Measurements from ENCODE around the gene TLE5. TPM values are rescaled to one million over a fixed set of nuclear protein-coding genes. Genes with fewer than 3 reads are reported as not detected.

The TLE5 gene
- total RNA-seq, 1 donor from 2014 or later, result 258 TPM

DNA sequence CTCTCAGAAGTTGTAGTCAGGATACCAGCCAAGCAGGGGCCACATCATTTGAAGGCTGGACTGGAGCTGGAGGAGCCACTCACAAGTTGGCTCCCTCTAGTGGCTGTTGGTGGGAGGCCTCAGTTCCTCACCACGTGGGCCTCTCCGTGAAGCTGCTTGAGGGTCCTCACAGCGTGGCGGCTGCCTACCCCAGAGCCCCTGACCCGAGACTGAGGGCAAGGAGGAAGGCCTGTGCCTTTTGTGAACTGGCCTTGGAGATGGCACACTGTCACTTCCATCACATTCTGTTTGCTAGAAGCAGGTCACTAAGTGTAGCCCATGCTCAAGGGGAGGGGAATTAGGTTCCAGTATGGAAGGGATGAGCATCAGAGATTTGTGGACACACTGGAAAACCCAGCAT lies 46.5 kb upstream of the TLE5 start:
- Mint-ChIP-seq H3K4me1 (ENCODE audit: low read depth, unreplicated experiment) (peaks cover 4% of the 10 kb centered on the region), H3K36me3 (ENCODE audit: unreplicated experiment) (no peaks in the 10 kb centered on the region), H3K27ac (ENCODE audit: unreplicated experiment) (no peak overlapping the region), H3K27me3 (ENCODE audit: unreplicated experiment) (peaks cover 4% of the 10 kb centered on the region), H3K9me3 (ENCODE audit: unreplicated experiment) (peaks cover 5% of the 10 kb centered on the region), H3K4me3 (ENCODE audit: unreplicated experiment) (no peak overlapping the region)
- DNase-seq, result peak; percentile 78
- TF ChIP-seq, protein P1, sequence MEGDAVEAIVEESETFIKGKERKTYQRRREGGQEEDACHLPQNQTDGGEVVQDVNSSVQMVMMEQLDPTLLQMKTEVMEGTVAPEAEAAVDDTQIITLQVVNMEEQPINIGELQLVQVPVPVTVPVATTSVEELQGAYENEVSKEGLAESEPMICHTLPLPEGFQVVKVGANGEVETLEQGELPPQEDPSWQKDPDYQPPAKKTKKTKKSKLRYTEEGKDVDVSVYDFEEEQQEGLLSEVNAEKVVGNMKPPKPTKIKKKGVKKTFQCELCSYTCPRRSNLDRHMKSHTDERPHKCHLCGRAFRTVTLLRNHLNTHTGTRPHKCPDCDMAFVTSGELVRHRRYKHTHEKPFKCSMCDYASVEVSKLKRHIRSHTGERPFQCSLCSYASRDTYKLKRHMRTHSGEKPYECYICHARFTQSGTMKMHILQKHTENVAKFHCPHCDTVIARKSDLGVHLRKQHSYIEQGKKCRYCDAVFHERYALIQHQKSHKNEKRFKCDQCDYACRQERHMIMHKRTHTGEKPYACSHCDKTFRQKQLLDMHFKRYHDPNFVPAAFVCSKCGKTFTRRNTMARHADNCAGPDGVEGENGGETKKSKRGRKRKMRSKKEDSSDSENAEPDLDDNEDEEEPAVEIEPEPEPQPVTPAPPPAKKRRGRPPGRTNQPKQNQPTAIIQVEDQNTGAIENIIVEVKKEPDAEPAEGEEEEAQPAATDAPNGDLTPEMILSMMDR (IDR thresholded peaks at IDR 0.05; ENCODE audit: partially characterized antibody, unreplicated experiment), result peak; percentile 88

DNA sequence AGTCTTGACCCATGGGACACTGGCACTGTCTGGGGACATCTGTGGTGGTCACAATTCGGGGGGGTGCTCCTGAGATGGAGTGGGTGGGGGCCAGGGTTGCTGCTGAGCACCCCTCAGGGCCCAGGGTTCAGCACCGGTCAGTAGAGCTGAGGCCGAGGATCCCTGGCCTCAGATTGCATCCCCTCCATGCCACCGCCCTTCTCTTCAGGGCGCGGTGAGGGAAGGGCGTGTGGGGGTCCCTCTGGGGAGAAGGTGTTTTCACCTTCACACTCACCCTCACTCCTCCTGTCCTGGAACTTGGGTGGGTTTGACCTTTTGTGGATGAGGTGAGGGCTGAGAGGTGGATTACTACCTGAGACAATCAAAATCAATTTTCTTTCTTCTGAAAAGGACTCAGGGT lies 45.4 kb upstream of the TLE5 start:
- TF ChIP-seq, protein P1 (IDR thresholded peaks at IDR 0.05; ENCODE audit: partially characterized antibody, unreplicated experiment), result no peak
- peaks cover 5% of the 10 kb centered on the region for H3K9me3 Mint-ChIP-seq (ENCODE audit: unreplicated experiment)
- peaks cover 4% of the 10 kb centered on the region for H3K27me3 Mint-ChIP-seq (ENCODE audit: unreplicated experiment)
- no peak overlapping the region for H3K4me3 Mint-ChIP-seq (ENCODE audit: unreplicated experiment)
- H3K27ac Mint-ChIP-seq (ENCODE audit: unreplicated experiment), result no peak overlapping the region
- no peak for DNase-seq
- H3K4me1 Mint-ChIP-seq (ENCODE audit: low read depth, unreplicated experiment), result peaks cover 4% of the 10 kb centered on the region
- no peaks in the 10 kb centered on the region for H3K36me3 Mint-ChIP-seq (ENCODE audit: unreplicated experiment)

DNA sequence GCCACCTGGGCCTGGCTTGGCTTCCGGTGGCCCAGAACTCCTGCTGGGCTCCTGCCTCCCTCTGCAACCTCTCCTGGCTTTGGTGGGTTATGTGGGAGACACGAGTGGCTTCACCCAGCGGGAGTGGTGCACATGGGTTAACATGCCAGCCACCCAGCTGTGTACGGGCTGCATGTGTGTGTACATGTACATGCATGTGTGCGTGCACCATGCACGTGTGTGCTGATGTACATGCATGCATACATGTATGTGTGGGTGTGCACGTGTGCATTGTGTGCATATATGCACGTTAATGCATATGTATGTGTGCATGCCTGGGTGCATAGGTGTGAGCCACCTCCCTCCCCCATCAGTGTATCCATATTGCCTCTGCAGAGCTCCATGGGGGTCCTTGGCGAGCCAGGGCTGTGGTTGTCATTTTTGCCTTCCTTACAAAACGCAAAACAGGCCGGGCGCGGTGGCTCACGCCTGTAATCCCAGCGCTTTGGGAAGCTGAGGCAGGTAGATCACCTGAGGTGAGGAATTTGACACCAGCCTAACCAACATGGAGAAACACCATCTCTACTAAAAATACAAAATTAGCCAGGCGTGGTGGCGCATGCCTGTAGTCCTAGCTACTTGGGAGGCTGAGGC lies 44.3 kb upstream of the TLE5 start:
- Mint-ChIP-seq H3K4me3 (ENCODE audit: unreplicated experiment) (no peak overlapping the region), H3K4me1 (ENCODE audit: low read depth, unreplicated experiment) (peaks cover 2% of the 10 kb centered on the region), H3K27ac (ENCODE audit: unreplicated experiment) (no peak overlapping the region), H3K36me3 (ENCODE audit: unreplicated experiment) (no peaks in the 10 kb centered on the region), H3K27me3 (ENCODE audit: unreplicated experiment) (peaks cover 3% of the 10 kb centered on the region), H3K9me3 (ENCODE audit: unreplicated experiment) (peaks cover 5% of the 10 kb centered on the region)
- TF ChIP-seq, protein P1 (IDR thresholded peaks at IDR 0.05; ENCODE audit: partially characterized antibody, unreplicated experiment), result no peak
- DNase-seq, result no peak

DNA sequence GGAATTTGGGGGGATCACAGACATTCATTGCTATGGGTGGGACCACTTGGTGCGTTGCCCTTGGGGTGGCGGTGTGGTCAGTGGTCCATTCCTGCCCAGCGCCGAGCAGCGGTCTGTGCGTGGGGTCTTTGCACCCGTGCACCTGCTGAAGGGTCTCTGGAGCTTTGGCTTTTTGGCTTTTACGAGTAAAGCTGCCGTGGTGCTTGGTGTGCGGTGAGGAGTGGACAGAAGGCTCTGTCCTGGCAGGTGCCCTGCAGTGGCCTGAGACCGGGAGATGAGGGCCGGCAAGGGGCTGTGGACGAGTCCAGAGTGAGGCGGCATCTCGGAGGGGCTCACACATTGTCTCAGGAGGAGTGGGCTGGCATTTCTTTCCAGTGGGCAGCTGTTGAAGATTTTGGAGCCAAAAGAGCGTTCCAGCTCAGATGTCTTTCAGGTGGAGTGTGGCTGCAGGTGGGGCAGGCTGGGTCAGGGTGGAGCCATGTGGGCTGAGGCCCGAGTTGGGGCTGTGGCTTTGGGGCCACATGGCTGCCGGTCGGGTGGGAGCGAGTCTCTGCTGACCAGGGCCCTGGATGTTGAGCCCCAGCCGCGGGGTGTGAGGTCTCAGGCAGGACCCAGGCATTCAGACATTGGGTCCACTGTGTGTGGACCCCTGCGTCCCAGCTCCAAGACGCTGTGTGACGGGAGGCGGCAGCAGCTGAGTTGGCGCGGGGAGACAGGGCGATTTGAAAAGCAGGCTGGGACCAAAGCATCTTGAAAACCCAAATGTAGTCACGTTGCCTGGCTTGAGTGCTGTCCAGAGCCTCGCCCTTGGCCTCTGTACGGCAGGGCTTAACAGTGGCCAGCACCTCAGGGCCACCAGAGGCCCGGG lies 43.6 kb upstream of the TLE5 start:
- H3K36me3 Mint-ChIP-seq (ENCODE audit: unreplicated experiment), result no peaks in the 10 kb centered on the region
- peaks cover 3% of the 10 kb centered on the region for H3K27me3 Mint-ChIP-seq (ENCODE audit: unreplicated experiment)
- peaks cover 4% of the 10 kb centered on the region for H3K4me1 Mint-ChIP-seq (ENCODE audit: low read depth, unreplicated experiment)
- no peak overlapping the region for H3K4me3 Mint-ChIP-seq (ENCODE audit: unreplicated experiment)
- no peak for DNase-seq
- H3K27ac Mint-ChIP-seq (ENCODE audit: unreplicated experiment), result no peak overlapping the region
- TF ChIP-seq, protein P1 (IDR thresholded peaks at IDR 0.05; ENCODE audit: partially characterized antibody, unreplicated experiment), result no peak
- peaks cover 5% of the 10 kb centered on the region for H3K9me3 Mint-ChIP-seq (ENCODE audit: unreplicated experiment)

DNA sequence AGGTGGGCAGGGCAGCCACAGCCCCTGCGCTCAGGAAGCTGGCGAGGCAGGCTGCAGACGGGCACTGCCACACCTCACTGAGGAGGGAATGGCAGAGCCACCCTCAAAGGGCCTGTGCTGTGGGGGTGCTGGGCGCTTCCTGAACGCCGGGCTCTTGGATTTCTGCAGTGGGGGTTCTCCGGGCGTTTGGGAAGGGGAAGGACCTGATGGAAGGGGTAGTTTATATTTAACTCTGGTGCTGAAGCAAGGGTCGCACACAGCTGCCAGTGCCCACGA lies 42.4 kb upstream of the TLE5 start:
- TF ChIP-seq, protein P1 (IDR thresholded peaks at IDR 0.05; ENCODE audit: partially characterized antibody, unreplicated experiment), result no peak
- H3K36me3 Mint-ChIP-seq (ENCODE audit: unreplicated experiment), result no peaks in the 10 kb centered on the region
- H3K27ac Mint-ChIP-seq (ENCODE audit: unreplicated experiment), result no peak overlapping the region
- H3K9me3 Mint-ChIP-seq (ENCODE audit: unreplicated experiment), result peaks cover 5% of the 10 kb centered on the region
- H3K27me3 Mint-ChIP-seq (ENCODE audit: unreplicated experiment), result peaks cover 1% of the 10 kb centered on the region
- no peak overlapping the region for H3K4me3 Mint-ChIP-seq (ENCODE audit: unreplicated experiment)
- no peak for DNase-seq
- peaks cover 11% of the 10 kb centered on the region for H3K4me1 Mint-ChIP-seq (ENCODE audit: low read depth, unreplicated experiment)

Data from glutamatergic neuron (in vitro differentiated cells).